ENCODE data around the gene FEV. TPM values are rescaled to one million over a fixed set of nuclear protein-coding genes. Genes with fewer than 3 reads are reported as not detected.

FEV gene
- total and polyA plus RNA-seq, 2 experiments from 2014 or later = 0.58 to 0.70 TPM

DNA sequence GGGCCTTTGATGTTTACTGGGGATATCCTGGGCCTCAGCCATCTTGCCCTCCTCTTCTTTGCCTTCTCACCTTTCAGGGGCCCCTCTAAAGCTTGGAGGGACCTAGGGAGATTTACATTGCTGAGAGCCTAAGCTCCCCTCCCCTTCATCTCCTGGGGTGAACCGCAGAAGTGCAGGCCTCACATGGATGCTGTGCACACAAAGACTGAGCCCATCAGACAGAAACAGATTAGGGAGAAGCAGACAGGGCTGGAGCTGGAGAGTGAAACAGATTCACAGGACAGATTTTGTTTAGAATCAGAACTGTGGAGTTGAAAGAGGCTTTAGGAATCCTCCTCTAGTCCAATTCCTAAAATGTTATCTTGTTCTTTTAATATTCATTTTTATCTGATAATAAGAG lies 28.9 kb downstream of the FEV start:
- H3K79me2 ChIP-seq = no peaks in the 10 kb centered on the region
- H3K9me2 ChIP-seq (replicated peaks; ENCODE audit: insufficient read depth) = no peaks in the 10 kb centered on the region
- H3K27me3 ChIP-seq = peaks cover 54% of the 10 kb centered on the region
- 67% methylated on average over 1 of the region's 1 CpG for WGBS (ENCODE audit: low lambda C conversion rate, missing lambda C conversion rate)
- H3K4me1 ChIP-seq (ENCODE audit: insufficient read depth) = peaks cover 7% of the 10 kb centered on the region
- no peaks in the 10 kb centered on the region for H3K9me3 ChIP-seq (ENCODE audit: low read depth)
- no peaks in the 10 kb centered on the region for H3K36me3 ChIP-seq (replicated peaks; ENCODE audit: insufficient read depth, low read depth)
- TF ChIP-seq EZH2phosphoT487 (IDR thresholded peaks at IDR 0.05; ENCODE audit: low read depth, severe bottlenecking, unreplicated experiment) = no peak
- TF ChIP-seq, protein P1, sequence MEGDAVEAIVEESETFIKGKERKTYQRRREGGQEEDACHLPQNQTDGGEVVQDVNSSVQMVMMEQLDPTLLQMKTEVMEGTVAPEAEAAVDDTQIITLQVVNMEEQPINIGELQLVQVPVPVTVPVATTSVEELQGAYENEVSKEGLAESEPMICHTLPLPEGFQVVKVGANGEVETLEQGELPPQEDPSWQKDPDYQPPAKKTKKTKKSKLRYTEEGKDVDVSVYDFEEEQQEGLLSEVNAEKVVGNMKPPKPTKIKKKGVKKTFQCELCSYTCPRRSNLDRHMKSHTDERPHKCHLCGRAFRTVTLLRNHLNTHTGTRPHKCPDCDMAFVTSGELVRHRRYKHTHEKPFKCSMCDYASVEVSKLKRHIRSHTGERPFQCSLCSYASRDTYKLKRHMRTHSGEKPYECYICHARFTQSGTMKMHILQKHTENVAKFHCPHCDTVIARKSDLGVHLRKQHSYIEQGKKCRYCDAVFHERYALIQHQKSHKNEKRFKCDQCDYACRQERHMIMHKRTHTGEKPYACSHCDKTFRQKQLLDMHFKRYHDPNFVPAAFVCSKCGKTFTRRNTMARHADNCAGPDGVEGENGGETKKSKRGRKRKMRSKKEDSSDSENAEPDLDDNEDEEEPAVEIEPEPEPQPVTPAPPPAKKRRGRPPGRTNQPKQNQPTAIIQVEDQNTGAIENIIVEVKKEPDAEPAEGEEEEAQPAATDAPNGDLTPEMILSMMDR (IDR thresholded peaks at IDR 0.05; ENCODE audit: poor library complexity) = no peak
- no peak for TF ChIP-seq EZH2 (IDR thresholded peaks at IDR 0.05; ENCODE audit: borderline replicate concordance)
- no peak for DNase-seq (ENCODE audit: low spot score)
- H3K4me2 ChIP-seq = no peak overlapping the region
- no peaks in the 10 kb centered on the region for H4K20me1 ChIP-seq (ENCODE audit: insufficient read depth, poor library complexity, severe bottlenecking)
- no peak overlapping the region for H2AFZ ChIP-seq
- no peak overlapping the region for H3K4me3 ChIP-seq
- no peak overlapping the region for H3K27ac ChIP-seq

DNA sequence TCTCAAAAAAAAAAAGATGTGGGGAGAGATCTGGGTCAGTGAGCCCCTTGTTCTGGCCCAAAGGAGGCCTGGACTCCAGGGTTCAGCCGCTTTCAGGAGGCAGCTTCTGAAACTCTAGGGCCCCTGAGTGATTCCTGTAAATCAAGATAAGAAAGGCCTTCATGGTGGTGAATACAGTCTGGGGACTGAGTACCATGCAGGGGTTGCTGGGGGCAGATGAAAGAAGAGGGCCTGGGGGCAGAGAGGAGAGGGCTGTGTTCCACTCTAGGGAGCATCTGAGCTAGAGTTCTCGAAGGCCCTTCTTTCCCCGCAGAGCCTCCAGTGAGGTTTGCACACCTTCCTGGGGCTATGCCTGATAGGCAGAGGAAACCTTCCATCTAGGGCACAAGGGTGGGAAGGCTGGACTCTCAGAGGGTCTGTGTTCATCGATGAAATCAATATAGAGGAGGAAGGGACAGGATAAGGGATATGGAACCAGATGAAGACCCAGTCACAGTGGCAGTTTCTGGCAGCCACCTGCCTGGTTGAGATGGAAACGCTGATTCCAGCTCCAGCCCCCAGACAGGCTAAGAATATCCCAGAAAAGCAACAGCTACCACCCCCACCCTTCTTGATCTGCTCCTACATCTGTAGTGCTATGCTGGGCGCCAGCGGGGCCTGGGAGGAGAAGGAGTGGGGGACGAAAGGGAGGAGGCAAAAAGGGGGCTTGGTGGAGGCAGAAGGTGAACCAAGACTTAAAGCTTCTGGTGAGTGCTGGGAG lies 30.3 kb downstream of the FEV start:
- Histone ChIP-seq H3K4me3 (no peak overlapping the region), H3K9me2 (replicated peaks; ENCODE audit: insufficient read depth) (no peaks in the 10 kb centered on the region), H3K27ac (no peak overlapping the region), H3K9me3 (ENCODE audit: low read depth) (no peaks in the 10 kb centered on the region), H3K27me3 (peaks cover 47% of the 10 kb centered on the region), H3K36me3 (replicated peaks; ENCODE audit: insufficient read depth, low read depth) (no peaks in the 10 kb centered on the region), H3K4me2 (no peak overlapping the region), H2AFZ (no peak overlapping the region), H3K4me1 (ENCODE audit: insufficient read depth) (no peaks in the 10 kb centered on the region), H3K79me2 (no peaks in the 10 kb centered on the region), H4K20me1 (ENCODE audit: insufficient read depth, poor library complexity, severe bottlenecking) (no peaks in the 10 kb centered on the region)
- TF ChIP-seq EZH2 (IDR thresholded peaks at IDR 0.05; ENCODE audit: borderline replicate concordance) (no peak), EZH2phosphoT487 (IDR thresholded peaks at IDR 0.05; ENCODE audit: low read depth, severe bottlenecking, unreplicated experiment) (no peak)
- TF ChIP-seq, protein P1 (IDR thresholded peaks at IDR 0.05; ENCODE audit: poor library complexity) = no peak
- no peak for DNase-seq (ENCODE audit: low spot score)
- WGBS (ENCODE audit: low lambda C conversion rate, missing lambda C conversion rate) = 83% methylated on average over 8 of the region's 8 CpGs

DNA sequence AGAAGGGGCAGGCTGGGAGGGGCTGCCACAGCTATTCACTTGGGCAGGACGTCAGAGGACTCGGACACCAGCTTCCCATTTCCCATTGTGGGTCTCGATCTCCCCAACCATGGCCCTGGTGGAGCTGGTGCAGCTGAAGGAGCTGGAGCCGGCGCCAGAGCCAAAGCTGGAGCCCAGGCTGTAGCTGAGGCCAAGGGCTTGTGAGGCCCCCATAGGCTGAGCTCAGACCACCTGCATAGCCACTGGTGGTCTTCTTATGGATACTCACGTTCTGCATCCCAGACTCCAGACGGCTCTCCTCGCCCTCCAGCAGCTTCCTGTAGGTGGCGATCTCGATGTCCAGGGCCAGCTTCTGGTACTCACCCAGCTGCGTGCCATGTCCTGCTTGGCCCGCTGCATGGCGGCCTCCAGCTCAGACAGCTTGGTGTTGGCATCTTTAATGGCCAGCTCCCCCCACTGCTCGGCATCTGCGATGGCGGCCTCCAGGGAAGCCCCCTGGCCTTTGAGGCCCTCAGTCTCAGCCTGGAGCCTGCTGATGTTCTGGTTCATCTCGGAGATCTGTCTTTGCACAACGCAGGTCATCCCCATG lies 31.5 kb downstream of the FEV start:
- H3K4me2 ChIP-seq = no peak overlapping the region
- DNase-seq (ENCODE audit: low spot score) = no peak
- 75% methylated on average over 18 of the region's 18 CpGs for WGBS (ENCODE audit: low lambda C conversion rate, missing lambda C conversion rate)
- H3K4me3 ChIP-seq = no peak overlapping the region
- no peak overlapping the region for H2AFZ ChIP-seq
- no peak overlapping the region for H3K27ac ChIP-seq
- H3K9me2 ChIP-seq (replicated peaks; ENCODE audit: insufficient read depth) = no peaks in the 10 kb centered on the region
- no peaks in the 10 kb centered on the region for H3K79me2 ChIP-seq
- H3K9me3 ChIP-seq (ENCODE audit: low read depth) = no peaks in the 10 kb centered on the region
- no peaks in the 10 kb centered on the region for H3K36me3 ChIP-seq (replicated peaks; ENCODE audit: insufficient read depth, low read depth)
- TF ChIP-seq EZH2 (IDR thresholded peaks at IDR 0.05; ENCODE audit: borderline replicate concordance) (no peak), EZH2phosphoT487 (IDR thresholded peaks at IDR 0.05; ENCODE audit: low read depth, severe bottlenecking, unreplicated experiment) (no peak)
- TF ChIP-seq, protein P1 (IDR thresholded peaks at IDR 0.05; ENCODE audit: poor library complexity) = no peak
- no peaks in the 10 kb centered on the region for H3K4me1 ChIP-seq (ENCODE audit: insufficient read depth)
- H3K27me3 ChIP-seq = peaks cover 41% of the 10 kb centered on the region
- H4K20me1 ChIP-seq (ENCODE audit: insufficient read depth, poor library complexity, severe bottlenecking) = no peaks in the 10 kb centered on the region

All from hepatocyte (in vitro differentiated cells).